HepG2 (cell line): Measurements from ENCODE around the gene OPRL1.

ENCODE experiments used
- MAFK ChIP-seq, 2 experiments: IDR thresholded peaks in 1 of 2; conservative IDR thresholded peaks in 1 of 2; 2 replicates each; pipeline ENCODE4 v1.6.1; 2011; ENCODE audit warnings: improper control_type of control experiment in 2 of 2, low read length in 2 of 2
- SRSF9 ChIP-seq: fragments of 200-400 bp; formaldehyde crosslinking; IDR thresholded peaks from 2 replicates; pipeline ENCODE4 v1.6.1; 2018; ENCODE audit warnings: borderline replicate concordance, mild to moderate bottlenecking, low read depth, low read length; ENCODE audit not compliant: insufficient read depth, poor library complexity, severe bottlenecking
- ZNF136 ChIP-seq: sonication (generic); formaldehyde crosslinking; IDR thresholded peaks from 2 replicates; pipeline ENCODE4 v1.8.1; 2022; ENCODE audit warnings: low read depth, mild to moderate bottlenecking, moderate library complexity, missing genetic modification reagents
- ZNF629 ChIP-seq: sonication (generic); formaldehyde crosslinking; conservative IDR thresholded peaks from 2 replicates; pipeline ENCODE4 v1.5.0; 2020; ENCODE audit warnings: missing genetic modification reagents

DNA sequence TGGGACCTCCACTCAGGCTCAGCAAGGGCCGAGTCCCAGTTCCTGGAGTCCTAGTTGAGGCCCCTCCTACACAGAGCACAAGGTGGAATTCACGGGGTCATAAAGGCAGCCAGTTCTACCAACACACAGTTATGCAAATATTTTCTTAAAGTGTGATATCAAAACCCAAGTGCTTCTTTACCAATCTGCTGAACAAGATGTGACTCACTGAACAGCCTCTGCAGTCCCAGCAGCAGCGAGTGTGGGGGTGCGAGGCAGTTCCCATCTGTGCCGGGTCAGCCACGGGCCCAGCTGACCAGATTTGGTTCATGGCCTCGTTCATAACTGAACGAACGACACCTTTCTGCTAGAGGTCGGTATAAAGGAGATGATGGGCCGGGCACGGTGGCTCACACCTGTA is 21.3 kb upstream of the OPRL1 start:
- no peak for TF ChIP-seq MAFK (conservative IDR thresholded peaks at IDR 0.05 in 1 of 2, IDR thresholded peaks at IDR 0.05 in 1 of 2; ENCODE audit: low read length in 2 of 2)
- TF ChIP-seq ZNF136 (CRISPR knock-in tag): no peak
- no peak for TF ChIP-seq ZNF629
- no peak for TF ChIP-seq SRSF9
